HEK293 (cell line): ENCODE measurements around the gene DIP2B.

Experiments
- ATF2 ChIP-seq: fragments of 450-650 bp; formaldehyde crosslinking; IDR thresholded peaks from 2 replicates; pipeline ENCODE4 v1.5.1; 2016; ENCODE audit warnings: missing biosample characterization, missing genetic modification characterization, low read depth
- CTCF ChIP-seq: fragments of 450-650 bp; formaldehyde crosslinking; IDR thresholded peaks from 2 replicates; pipeline ENCODE4 v1.5.1; 2016; ENCODE audit warnings: missing biosample characterization, missing genetic modification characterization
- KLF10 ChIP-seq: fragments of 450-650 bp; IDR thresholded peaks from 2 replicates; pipeline ENCODE4 v1.5.1; 2018; ENCODE audit warnings: missing biosample characterization, mild to moderate bottlenecking, missing genetic modification characterization
- PBX3 ChIP-seq: sonication (generic); formaldehyde crosslinking; IDR thresholded peaks from 2 replicates; pipeline ENCODE4 v1.8.1; 2022; ENCODE audit warnings: mild to moderate bottlenecking, moderate library complexity, missing genetic modification reagents
- ZBTB11 ChIP-seq: fragments of 450-650 bp; formaldehyde crosslinking; conservative IDR thresholded peaks from 2 replicates; pipeline ENCODE4 v1.5.1; 2016; ENCODE audit warnings: low read depth, missing biosample characterization, missing genetic modification characterization
- ZBTB49 ChIP-seq: fragments of 450-650 bp; formaldehyde crosslinking; IDR thresholded peaks from 2 replicates; pipeline ENCODE4 v1.5.1; 2016; ENCODE audit warnings: missing biosample characterization, missing genetic modification characterization, low read depth
- ZBTB8A ChIP-seq: fragments of 450-650 bp; formaldehyde crosslinking; IDR thresholded peaks from 2 replicates; pipeline ENCODE4 v1.5.1; 2016; ENCODE audit warnings: missing biosample characterization, missing genetic modification characterization
- ZNF24 ChIP-seq: fragments of 450-650 bp; formaldehyde crosslinking; IDR thresholded peaks from 2 replicates; pipeline ENCODE4 v1.5.1; 2016; ENCODE audit warnings: missing biosample characterization, missing genetic modification characterization
- ZNF274 ChIP-seq, 2 experiments: fragments of 200-500 bp in 1 of 2; fragments of 450-650 bp in 1 of 2; sonication (Bioruptor generic) in 1 of 2; formaldehyde crosslinking in 1 of 2; IDR thresholded peaks; 2 replicates each; pipeline versions ENCODE4 v1.5.1 to v1.6.1; 2014 to 2016; ENCODE audit warnings: borderline replicate concordance in 1 of 2, inconsistent platforms in 1 of 2, low read length in 1 of 2, missing biosample characterization in 1 of 2, missing genetic modification characterization in 1 of 2
- ZNF555 ChIP-seq: fragments of 450-650 bp; formaldehyde crosslinking; conservative IDR thresholded peaks from 2 replicates; pipeline ENCODE4 v1.5.1; 2017; ENCODE audit warnings: missing biosample characterization, mild to moderate bottlenecking, missing genetic modification characterization, inconsistent platforms
- ZNF76 ChIP-seq: fragments of 450-650 bp; formaldehyde crosslinking; IDR thresholded peaks from 2 replicates; pipeline ENCODE4; 2016; ENCODE audit warnings: low read depth, missing biosample characterization, missing genetic modification characterization, borderline replicate concordance
- ZSCAN5A ChIP-seq: fragments of 450-650 bp; formaldehyde crosslinking; IDR thresholded peaks from 2 replicates; pipeline ENCODE4 v1.5.1; 2016; ENCODE audit warnings: missing biosample characterization, missing genetic modification characterization

- TF ChIP-seq PBX3 (CRISPR knock-in tag) (no peak), ZNF24 (no peak), KLF10 (tag by site-specific recombination) (no peak), ZBTB11 (no peak), ZNF555 (tag by site-specific recombination) (no peak), ZSCAN5A (tag by site-specific recombination) (no peak), ATF2 (tag by site-specific recombination) (no peak), ZBTB49 (tag by site-specific recombination) (no peak), ZNF274 (IDR thresholded peaks at IDR 0.05; ENCODE audit: low read length) (no peak), ZNF274 (tag by site-specific recombination; IDR thresholded peaks at IDR 0.05; ENCODE audit: borderline replicate concordance) (no peak), ZBTB8A (no peak), CTCF (tag by site-specific recombination) (no peak), ZNF76 (tag by site-specific recombination) (no peak)
These were observed 92.7 kb downstream of the DIP2B start for GRCh38 chr12:50597200-50598195.
